NB4 (cell line): ENCODE data around the gene PUM1.

ENCODE experiments used
- DNase-seq: peaks from one replicate; pipeline ENCODE4 v3.0.0; 2010; ENCODE audit warnings: low read depth
- H3K4me3 ChIP-seq: one replicate; pipeline ENCODE4 v1.5.1; 2011; ENCODE audit warnings: mild to moderate bottlenecking, low read depth, low read length, moderate library complexity
- CTCF ChIP-seq: IDR thresholded peaks from one replicate; pipeline ENCODE4 v1.5.1; 2012; ENCODE audit warnings: low read depth, low read length
- MAX ChIP-seq: IDR thresholded peaks from 2 replicates; pipeline ENCODE4 v1.6.1; 2011; ENCODE audit warnings: low read depth, low read length
- MYC ChIP-seq: IDR thresholded peaks from 2 replicates; pipeline ENCODE4 v1.6.1; 2011; ENCODE audit warnings: low read depth, low read length
- POLR2A ChIP-seq: IDR thresholded peaks from 2 replicates; pipeline ENCODE4 v1.6.1; 2011; ENCODE audit warnings: mild to moderate bottlenecking; ENCODE audit not compliant: insufficient read length; ENCODE audit errors: extremely low read depth

Gene PUM1

GRCh38 chr1:30902593-30903290, 162.8 kb downstream of the PUM1 start:
- H3K4me3 ChIP-seq: no peak overlapping the region
- DNase-seq: no peak
- TF ChIP-seq MAX (no peak), CTCF (no peak), MYC (no peak), POLR2A (no peak)

- no peak for DNase-seq
- TF ChIP-seq MAX (no peak), MYC (no peak), CTCF (no peak), POLR2A (no peak)
- H3K4me3 ChIP-seq: no peak overlapping the region
Observed at GRCh38 chr1:30901798-30902581, 163.5 kb downstream of the PUM1 start.

GRCh38 chr1:30900931-30901560, 164.5 kb downstream of the PUM1 start:
- no peak overlapping the region for H3K4me3 ChIP-seq
- DNase-seq: no peak
- TF ChIP-seq CTCF (no peak), MYC (no peak), POLR2A (no peak), MAX (no peak)

GRCh38 chr1:30900486-30900885, 165.0 kb downstream of the PUM1 start:
- no peak for TF ChIP-seq POLR2A
- no peak for TF ChIP-seq MYC
- no peak for TF ChIP-seq CTCF
- no peak for TF ChIP-seq MAX
- H3K4me3 ChIP-seq: no peak overlapping the region
- no peak for DNase-seq

GRCh38 chr1:30899577-30900389, 165.7 kb downstream of the PUM1 start:
- TF ChIP-seq MAX (no peak), POLR2A (no peak), CTCF (no peak), MYC (no peak)
- no peak overlapping the region for H3K4me3 ChIP-seq
- no peak for DNase-seq
